Breast epithelium (tissue), 3 donors: ENCODE data around the gene BPIFA3.

ENCODE experiments used
- POLR2A ChIP-seq: fragments of 450-650 bp; IDR thresholded peaks from one replicate; pipeline ENCODE4 v1.6.1; 2016; ENCODE audit warnings: antibody characterized with exemption, mild to moderate bottlenecking, moderate library complexity
- TF ChIP-seq, protein P1 (sequence below), 3 donors: fragments of 450-650 bp; IDR thresholded peaks; one replicate each; pipeline ENCODE4 v1.5.1; 2016 to 2017; ENCODE audit warnings: antibody characterized with exemption in 3 of 3, mild to moderate bottlenecking in 3 of 3, moderate library complexity in 3 of 3

- TF ChIP-seq, protein P1, sequence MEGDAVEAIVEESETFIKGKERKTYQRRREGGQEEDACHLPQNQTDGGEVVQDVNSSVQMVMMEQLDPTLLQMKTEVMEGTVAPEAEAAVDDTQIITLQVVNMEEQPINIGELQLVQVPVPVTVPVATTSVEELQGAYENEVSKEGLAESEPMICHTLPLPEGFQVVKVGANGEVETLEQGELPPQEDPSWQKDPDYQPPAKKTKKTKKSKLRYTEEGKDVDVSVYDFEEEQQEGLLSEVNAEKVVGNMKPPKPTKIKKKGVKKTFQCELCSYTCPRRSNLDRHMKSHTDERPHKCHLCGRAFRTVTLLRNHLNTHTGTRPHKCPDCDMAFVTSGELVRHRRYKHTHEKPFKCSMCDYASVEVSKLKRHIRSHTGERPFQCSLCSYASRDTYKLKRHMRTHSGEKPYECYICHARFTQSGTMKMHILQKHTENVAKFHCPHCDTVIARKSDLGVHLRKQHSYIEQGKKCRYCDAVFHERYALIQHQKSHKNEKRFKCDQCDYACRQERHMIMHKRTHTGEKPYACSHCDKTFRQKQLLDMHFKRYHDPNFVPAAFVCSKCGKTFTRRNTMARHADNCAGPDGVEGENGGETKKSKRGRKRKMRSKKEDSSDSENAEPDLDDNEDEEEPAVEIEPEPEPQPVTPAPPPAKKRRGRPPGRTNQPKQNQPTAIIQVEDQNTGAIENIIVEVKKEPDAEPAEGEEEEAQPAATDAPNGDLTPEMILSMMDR (IDR thresholded peaks at IDR 0.05), result no peak
- no peak for TF ChIP-seq POLR2A
These were observed 23.0 kb downstream of the BPIFA3 start for GRCh38 chr20:33239979-33240736.
